B cell (primary cell): ENCODE results near the gene CCDC9.

Source experiments
- EZH2 ChIP-seq: IDR thresholded peaks from 2 replicates; pipeline ENCODE4 v1.6.1; 2012; ENCODE audit warnings: borderline replicate concordance, low read depth, mild to moderate bottlenecking, moderate library complexity, low read length; ENCODE audit not compliant: insufficient read depth, poor library complexity, severe bottlenecking
- TF ChIP-seq, protein P1 (sequence below): fragments of 200-600 bp; IDR thresholded peaks from one replicate; pipeline ENCODE4 v1.8.0; 2022; ENCODE audit warnings: antibody characterized with exemption, mild to moderate bottlenecking

DNA sequence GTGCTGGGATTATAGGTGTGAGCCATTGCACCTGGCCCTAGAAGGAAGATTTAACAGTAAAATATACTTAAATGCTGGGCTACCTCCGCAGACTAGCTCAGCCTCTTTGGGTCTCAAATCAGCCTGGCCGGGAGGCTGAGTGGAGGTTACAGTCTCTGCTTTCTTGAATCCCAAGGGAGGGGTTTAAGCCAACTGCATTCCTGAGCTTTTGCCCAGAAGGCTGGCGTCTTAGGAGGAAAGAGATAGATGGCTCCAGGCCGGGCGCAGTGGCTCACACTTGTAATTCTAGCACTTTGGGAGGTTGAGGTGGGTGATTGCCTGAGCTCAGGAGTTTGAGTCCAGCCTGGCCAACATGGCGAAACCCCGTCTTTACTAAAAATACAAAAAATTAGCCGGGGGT, 52.7 kb downstream of the CCDC9 start:
- TF ChIP-seq EZH2 = no peak
- TF ChIP-seq, protein P1, sequence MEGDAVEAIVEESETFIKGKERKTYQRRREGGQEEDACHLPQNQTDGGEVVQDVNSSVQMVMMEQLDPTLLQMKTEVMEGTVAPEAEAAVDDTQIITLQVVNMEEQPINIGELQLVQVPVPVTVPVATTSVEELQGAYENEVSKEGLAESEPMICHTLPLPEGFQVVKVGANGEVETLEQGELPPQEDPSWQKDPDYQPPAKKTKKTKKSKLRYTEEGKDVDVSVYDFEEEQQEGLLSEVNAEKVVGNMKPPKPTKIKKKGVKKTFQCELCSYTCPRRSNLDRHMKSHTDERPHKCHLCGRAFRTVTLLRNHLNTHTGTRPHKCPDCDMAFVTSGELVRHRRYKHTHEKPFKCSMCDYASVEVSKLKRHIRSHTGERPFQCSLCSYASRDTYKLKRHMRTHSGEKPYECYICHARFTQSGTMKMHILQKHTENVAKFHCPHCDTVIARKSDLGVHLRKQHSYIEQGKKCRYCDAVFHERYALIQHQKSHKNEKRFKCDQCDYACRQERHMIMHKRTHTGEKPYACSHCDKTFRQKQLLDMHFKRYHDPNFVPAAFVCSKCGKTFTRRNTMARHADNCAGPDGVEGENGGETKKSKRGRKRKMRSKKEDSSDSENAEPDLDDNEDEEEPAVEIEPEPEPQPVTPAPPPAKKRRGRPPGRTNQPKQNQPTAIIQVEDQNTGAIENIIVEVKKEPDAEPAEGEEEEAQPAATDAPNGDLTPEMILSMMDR = no peak
